Thoracic aorta (tissue), 2 donors: ENCODE data around the gene MCRIP1. TPM values are rescaled to one million over a fixed set of nuclear protein-coding genes. Genes with fewer than 3 reads are reported as not detected.

Source experiments
- ATAC-seq: fragments of 150-250 bp; one replicate; pipeline ENCODE4 v1.8.0; 2017; ENCODE audit warnings: low read depth; ENCODE audit not compliant: insufficient number of reproducible peaks, low FRiP score
- DNase-seq: peaks from one replicate; pipeline ENCODE4 v3.0.0-alpha.2; 2020; ENCODE audit warnings: low spot score
- H3K27ac ChIP-seq, 2 donors: fragments of 200-600 bp; sonication (generic); 1 replicate in 1 of 2; 2 replicates in 1 of 2; pipeline ENCODE4 v1.5.1; 2016; ENCODE audit warnings: mild to moderate bottlenecking in 2 of 2, moderate library complexity in 2 of 2
- H3K27me3 ChIP-seq: fragments of 200-600 bp; sonication (generic); replicated peaks from 2 replicates; pipeline ENCODE4 v1.6.0; 2016; ENCODE audit warnings: mild to moderate bottlenecking; ENCODE audit not compliant: insufficient read depth
- H3K36me3 ChIP-seq: fragments of 200-600 bp; sonication (generic); one replicate; pipeline ENCODE4 v1.5.1; 2016
- H3K4me1 ChIP-seq, 2 donors: fragments of 200-600 bp; sonication (generic); 1 replicate in 1 of 2; 2 replicates in 1 of 2; pipeline versions ENCODE4 v1.5.1 to v1.6.0; 2016; ENCODE audit warnings: low read depth in 2 of 2, mild to moderate bottlenecking in 1 of 2; ENCODE audit not compliant: control insufficient read depth in 1 of 2
- H3K4me3 ChIP-seq: fragments of 200-600 bp; sonication (generic); 2 replicates; pipeline ENCODE4 v1.5.1; 2016; ENCODE audit warnings: mild to moderate bottlenecking
- H3K9me3 ChIP-seq: fragments of 200-600 bp; sonication (generic); 2 replicates; pipeline ENCODE4 v1.5.1; 2016
- CTCF ChIP-seq: fragments of 200-600 bp; sonication (generic); IDR thresholded peaks from one replicate; pipeline ENCODE4 v1.5.1; 2019; ENCODE audit warnings: antibody characterized with exemption
- total RNA-seq, 2 donors: library from RNA; depleted of rRNA; stranded (reverse); fragments of >200 nt; gene quantifications; one replicate each; pipeline versions ENCODE4 v1.1.0 to v1.2.3, GENCODE V29; 2016

Gene MCRIP1
- total RNA-seq, 2 donors from 2014 or later = 57.5 to 116 TPM

- no peak for DNase-seq
- no peak for ATAC-seq
- no peaks in the 10 kb centered on the region for H3K27me3 ChIP-seq
- H3K9me3 ChIP-seq = no peaks in the 10 kb centered on the region
- H3K27ac ChIP-seq = no peak overlapping the region
- peaks cover 23 to 42% of the 10 kb centered on the region in 2 donors for H3K4me1 ChIP-seq
- H3K36me3 ChIP-seq = peaks cover 15% of the 10 kb centered on the region
- H3K4me3 ChIP-seq = no peak overlapping the region
- TF ChIP-seq CTCF = no peak
Measured at GRCh38 chr17:81865358-81865732, 32.3 kb upstream of the MCRIP1 start.

- no peak overlapping the region for H3K27ac ChIP-seq
- peaks cover 9% of the 10 kb centered on the region for H3K36me3 ChIP-seq
- H3K9me3 ChIP-seq = no peaks in the 10 kb centered on the region
- no peak for DNase-seq
- ATAC-seq = no peak
- H3K4me3 ChIP-seq = no peak overlapping the region
- no peaks in the 10 kb centered on the region for H3K27me3 ChIP-seq
- peaks cover 15 to 36% of the 10 kb centered on the region in 2 donors for H3K4me1 ChIP-seq
- no peak for TF ChIP-seq CTCF
Measured at GRCh38 chr17:81863833-81864768, 31.0 kb upstream of the MCRIP1 start.

GRCh38 chr17:81863123-81863675 is 30.1 kb upstream of the MCRIP1 start:
- Histone ChIP-seq H3K4me1 (peaks cover 19 to 36% of the 10 kb centered on the region in 2 donors), H3K9me3 (no peaks in the 10 kb centered on the region), H3K4me3 (no peak overlapping the region), H3K27ac (no peak overlapping the region), H3K27me3 (no peaks in the 10 kb centered on the region), H3K36me3 (peaks cover 5% of the 10 kb centered on the region)
- no peak for ATAC-seq
- TF ChIP-seq CTCF = no peak
- DNase-seq = no peak

- DNase-seq (peak; percentile 94), ATAC-seq (peak; percentile 98)
- Histone ChIP-seq H3K27me3 (no peaks in the 10 kb centered on the region), H3K9me3 (no peaks in the 10 kb centered on the region), H3K4me1 (peaks cover 19 to 34% of the 10 kb centered on the region in 2 donors), H3K27ac (peak overlapping the region; percentile 92 to 94), H3K4me3 (peak overlapping the region; percentile 86), H3K36me3 (no peaks in the 10 kb centered on the region)
- TF ChIP-seq CTCF = no peak
Measured at GRCh38 chr17:81860756-81861568, 27.9 kb upstream of the MCRIP1 start.
